GM15510 (cell line): ENCODE data around the gene NGEF.

Experiments used
- POLR2A ChIP-seq: IDR thresholded peaks from 3 replicates; pipeline ENCODE4 v1.6.1; 2011; ENCODE audit warnings: borderline replicate concordance; ENCODE audit not compliant: insufficient read length; ENCODE audit errors: extremely low read depth

NGEF gene

GRCh38 chr2:232957657-232958090 is 55.4 kb downstream of the NGEF start:
- no peak for TF ChIP-seq POLR2A

- TF ChIP-seq POLR2A = no peak
Measured at GRCh38 chr2:232955856-232956255, 57.2 kb downstream of the NGEF start.

- TF ChIP-seq POLR2A = no peak
Measured at GRCh38 chr2:232954691-232955090, 58.4 kb downstream of the NGEF start.

- no peak for TF ChIP-seq POLR2A
Measured at GRCh38 chr2:232951891-232952290, 61.2 kb downstream of the NGEF start.

GRCh38 chr2:232951181-232951580 is 61.9 kb downstream of the NGEF start:
- no peak for TF ChIP-seq POLR2A

GRCh38 chr2:232950751-232951150 is 62.3 kb downstream of the NGEF start:
- no peak for TF ChIP-seq POLR2A

GRCh38 chr2:232949016-232949415 is 64.0 kb downstream of the NGEF start:
- no peak for TF ChIP-seq POLR2A

GRCh38 chr2:232942831-232943230 is 70.2 kb downstream of the NGEF start:
- TF ChIP-seq POLR2A = no peak

- no peak for TF ChIP-seq POLR2A
Measured at GRCh38 chr2:232941912-232942594, 71.0 kb downstream of the NGEF start.

- TF ChIP-seq POLR2A = no peak
Measured at GRCh38 chr2:232941400-232941799, 71.7 kb downstream of the NGEF start.

GRCh38 chr2:232940724-232941123 is 72.3 kb downstream of the NGEF start:
- no peak for TF ChIP-seq POLR2A

GRCh38 chr2:232937278-232937906 is 75.7 kb downstream of the NGEF start:
- TF ChIP-seq POLR2A = no peak

GRCh38 chr2:232931636-232932035 is 81.4 kb downstream of the NGEF start:
- no peak for TF ChIP-seq POLR2A

- no peak for TF ChIP-seq POLR2A
Measured at GRCh38 chr2:232930059-232930400, 83.0 kb downstream of the NGEF start.

- TF ChIP-seq POLR2A = no peak
Measured at GRCh38 chr2:232929303-232930058, 83.6 kb downstream of the NGEF start.
